COLO668 (cell line): ENCODE results near the gene DCBLD1.

ENCODE experiments used
- DNase-seq: peaks from one replicate; lab custom pipeline; 2025; ENCODE audit not compliant: unreplicated experiment; lab: John Stamatoyannopoulos, UW

The DCBLD1 gene

GRCh38 chr6:117469791-117470190 is 12.7 kb upstream of the DCBLD1 start:
- no peak for DNase-seq

DNA sequence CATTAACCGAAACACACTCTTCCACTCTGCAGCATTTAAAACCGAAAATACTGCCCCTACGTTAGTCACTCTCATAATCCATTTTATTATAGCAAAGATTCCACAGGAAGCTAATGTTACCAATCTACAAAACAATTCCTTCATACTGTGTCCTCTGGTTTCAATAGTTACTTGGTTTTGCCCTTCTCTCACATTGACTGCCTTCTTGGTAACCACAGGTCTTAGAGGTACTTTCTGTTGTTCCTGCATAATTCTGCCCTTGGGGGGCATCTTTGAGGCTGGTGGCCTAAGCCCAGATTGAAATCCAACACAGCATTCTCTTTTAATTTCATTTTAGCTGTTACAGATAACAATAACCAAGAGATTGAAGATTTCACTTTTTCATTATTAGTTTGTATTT is 9.8 kb upstream of the DCBLD1 start:
- DNase-seq, result no peak

GRCh38 chr6:117473401-117473800 is 9.1 kb upstream of the DCBLD1 start:
- DNase-seq, result no peak

DNA sequence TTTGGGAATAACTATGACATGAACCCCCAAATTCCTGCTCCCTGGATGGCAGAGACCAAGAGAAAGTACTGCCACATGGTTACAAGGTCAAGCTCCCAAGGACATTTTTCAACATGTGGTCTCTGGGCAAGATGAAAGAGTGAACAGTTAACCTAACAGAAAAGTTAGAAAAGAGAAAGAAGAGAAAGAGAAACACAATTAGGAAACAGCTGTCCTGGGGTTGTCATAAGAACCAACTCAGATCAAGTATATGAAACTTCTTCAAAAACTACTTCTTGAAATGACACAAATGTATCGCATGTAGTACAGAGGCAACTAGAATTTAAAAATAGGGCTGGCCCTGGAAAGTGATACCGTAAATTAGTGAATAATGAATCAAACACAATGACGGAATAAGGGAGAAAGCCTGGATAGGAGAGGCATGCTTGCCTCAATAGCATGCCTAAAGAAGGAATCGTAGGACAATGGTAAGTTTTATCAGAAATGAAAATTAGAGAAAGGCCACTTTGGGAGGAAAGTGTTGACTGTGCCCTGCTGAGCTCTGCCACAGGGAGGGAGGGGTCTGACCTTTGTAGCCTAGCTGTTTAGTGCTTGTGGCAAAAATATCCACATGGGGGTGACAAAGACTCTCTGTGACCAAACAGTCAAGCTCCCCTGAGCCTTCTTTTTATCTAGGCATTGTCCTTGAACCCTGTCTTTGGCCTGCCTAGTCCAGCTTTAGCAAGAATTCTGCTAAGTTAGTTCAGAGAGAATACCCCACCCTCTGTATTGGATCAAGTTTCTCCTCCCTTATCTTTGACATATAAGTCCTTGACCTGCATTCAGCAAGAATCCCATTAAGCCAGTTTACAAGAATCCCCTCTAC is 4.3 kb upstream of the DCBLD1 start:
- no peak for DNase-seq

DNA sequence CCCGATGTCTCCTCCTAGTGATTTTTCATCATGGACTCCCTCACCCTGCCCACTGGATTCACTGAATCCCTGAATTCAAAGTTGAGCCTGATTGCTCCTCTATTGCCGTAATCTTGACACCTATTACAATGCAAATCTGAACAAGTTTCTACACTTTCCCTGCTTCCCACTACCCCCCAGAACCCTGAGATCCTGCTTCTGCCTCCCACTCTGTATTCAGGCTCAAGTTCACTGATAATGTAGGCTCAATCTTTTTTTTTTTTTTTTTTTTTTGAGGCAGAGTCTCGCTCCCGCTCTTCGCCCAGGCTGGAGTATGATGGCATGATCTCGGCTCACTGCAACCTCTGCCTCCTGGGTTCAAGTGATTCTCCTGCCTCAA is 3.6 kb upstream of the DCBLD1 start:
- no peak for DNase-seq

DNA sequence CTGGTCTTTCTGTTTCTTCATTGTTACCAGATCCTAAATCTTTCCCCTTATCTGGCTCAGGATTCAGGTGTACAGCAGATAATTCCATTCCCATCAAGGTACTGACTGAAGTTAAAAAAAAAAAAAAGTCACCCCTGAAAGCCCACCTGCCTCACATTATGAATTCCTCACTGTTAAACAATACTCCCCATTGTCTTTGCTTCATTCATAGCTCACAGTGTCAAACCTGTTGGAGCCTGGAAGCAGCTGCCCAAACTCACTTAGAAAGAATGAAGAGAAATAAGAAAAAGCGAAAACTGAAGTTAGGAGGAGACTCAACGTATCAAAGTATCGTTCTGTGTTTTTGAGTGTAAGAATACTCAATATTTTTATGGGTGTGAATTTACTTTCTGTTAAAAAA is 1.8 kb upstream of the DCBLD1 start:
- DNase-seq, result no peak

DNA sequence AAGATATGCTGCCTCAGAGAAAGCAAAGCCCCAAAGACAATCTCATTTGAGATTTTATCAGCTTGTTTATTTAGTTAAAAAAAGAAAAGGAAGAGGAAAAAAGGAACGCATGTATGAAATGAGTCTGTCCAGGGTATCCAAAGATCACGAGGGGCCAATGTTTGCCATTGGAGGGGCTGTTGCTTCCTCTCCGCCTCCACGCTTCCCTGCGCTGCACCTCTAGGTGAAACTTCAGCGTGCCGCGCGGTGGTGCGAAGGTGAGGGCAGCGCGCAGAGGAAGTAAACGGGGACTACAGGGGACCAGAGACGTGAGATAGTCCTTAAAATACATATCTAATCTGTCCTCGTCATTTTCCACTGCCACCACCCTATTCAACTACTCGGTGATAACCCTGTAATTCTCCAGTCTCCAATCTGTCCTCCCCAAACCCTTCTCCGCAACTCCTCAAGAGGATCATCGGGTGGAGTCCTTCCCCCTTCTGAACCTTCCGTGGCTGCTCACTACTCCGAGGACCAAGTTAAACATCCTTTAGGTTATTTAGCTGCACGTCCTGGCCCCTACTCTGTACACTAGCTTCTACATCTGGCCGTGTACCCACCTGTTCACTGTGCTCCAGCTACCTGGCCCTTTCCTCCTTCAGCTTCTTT is 1.1 kb upstream of the DCBLD1 start:
- no peak for DNase-seq

DNA sequence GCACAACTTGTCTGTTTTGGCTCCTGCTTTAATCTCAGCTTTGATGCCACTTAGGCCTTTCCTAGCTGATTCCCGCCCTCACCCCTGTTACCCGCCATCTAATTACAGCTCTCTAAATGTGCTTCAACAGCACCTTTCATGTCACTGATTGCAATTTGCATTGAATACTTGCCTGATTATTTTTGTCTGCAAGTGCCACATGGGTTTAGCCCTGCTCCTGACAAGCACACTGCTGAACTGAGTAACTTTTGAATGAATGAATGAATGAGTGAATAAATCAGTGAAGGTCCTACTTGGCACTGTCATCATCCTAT is 591 bp upstream of the DCBLD1 start:
- DNase-seq, result no peak

DNA sequence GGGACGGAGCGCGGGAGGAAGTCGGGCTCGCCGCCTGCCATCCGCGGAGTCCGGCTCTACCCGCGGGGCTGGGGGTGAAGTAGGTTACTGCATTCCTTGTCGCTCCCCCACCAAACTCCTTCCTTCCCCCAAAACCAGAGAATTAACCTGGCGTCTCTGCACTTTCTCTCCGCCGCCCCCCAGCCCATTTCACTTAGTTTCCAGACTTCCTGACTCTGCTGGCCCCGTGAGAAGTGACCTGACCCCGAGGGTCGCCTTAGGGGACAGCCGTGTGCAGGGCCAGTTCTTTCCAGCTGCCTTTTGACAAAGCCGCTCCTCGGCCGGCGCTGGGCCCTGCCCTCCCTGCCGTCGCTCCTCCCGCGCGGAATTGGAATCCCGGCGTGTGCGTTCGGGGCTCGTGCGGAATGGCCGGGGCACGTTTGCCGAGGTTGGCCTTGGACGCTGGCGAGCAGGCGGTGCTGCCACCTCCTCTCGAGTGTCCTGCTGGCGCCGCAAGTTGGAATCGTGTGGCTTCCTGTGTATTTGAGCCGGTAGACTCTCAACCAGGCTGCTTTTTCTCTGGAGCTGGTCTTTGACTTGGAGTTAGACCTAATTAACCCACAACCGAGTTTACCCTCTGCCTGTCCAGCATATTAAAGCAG is 650 bp downstream of the DCBLD1 start:
- DNase-seq, result peak; percentile 64

GRCh38 chr6:117483645-117484016 is 1.2 kb downstream of the DCBLD1 start:
- peak; percentile 9 for DNase-seq

DNA sequence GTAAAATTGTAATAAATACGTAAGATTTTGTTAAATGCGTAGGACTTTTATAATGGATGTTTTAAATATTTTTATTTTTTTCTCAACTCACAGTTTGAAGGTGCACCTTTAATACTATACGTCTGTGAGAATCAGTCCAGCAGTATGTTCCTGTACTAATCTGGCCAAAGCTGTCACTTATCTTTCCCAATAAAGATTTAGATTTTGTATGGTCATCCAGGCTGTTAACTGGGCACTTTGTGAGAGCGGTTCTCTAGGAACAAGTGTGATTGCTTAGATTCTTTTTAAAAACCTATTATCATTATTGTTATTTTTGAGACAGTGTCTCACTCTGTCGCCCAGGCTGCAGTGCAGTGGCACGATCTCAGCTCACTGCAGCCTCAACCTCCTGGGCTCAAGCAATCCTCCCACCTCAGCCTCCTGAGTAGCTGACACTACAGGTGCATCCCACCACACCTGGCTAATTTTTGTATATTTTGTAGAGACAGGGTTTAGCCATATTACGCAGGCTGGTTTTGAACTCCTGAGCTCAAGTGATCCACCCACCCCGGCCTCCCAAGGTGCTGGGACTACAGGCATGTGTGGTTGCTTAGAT is 1.7 kb downstream of the DCBLD1 start:
- DNase-seq, result no peak

DNA sequence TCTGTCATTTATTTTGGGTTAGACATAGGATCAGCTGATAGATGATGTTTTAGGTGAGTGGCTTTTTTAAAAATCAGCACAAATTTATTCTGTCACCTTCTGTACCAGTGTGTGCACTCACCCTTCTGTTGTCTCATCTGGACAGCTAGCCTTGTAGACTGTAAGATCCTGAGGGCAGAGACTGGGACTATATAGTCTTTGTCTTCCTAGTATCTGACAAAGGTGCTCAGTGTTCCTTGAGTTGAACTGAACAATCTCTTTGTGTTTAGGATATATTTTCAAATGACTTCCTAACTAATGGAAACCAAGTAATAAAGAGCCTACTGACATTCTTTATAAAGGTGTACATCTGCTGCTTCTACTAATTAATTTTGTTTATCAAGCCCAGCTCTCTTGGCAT is 3.0 kb downstream of the DCBLD1 start:
- no peak for DNase-seq

- no peak for DNase-seq
These were observed 5.3 kb downstream of the DCBLD1 start for GRCh38 chr6:117487821-117488220.

DNA sequence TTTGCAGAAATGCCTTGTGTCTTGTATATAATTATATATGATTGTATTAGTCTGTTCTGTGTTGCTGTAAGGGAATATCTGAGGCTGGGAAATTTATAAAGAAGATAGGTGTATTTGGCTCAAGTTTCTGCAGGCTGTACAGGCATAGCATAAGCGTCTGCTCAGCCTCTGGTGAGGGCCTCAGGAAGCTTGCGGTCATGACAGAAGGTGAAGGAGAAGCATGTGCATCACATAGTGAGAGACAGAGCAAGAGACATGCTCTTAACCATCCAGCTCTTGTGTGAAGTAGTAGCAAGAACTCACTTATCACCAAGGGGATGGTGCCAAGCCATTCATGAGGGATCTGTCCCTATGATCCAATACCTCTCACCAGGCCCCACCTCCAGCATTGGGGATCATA is 6.5 kb downstream of the DCBLD1 start:
- DNase-seq, result no peak

DNA sequence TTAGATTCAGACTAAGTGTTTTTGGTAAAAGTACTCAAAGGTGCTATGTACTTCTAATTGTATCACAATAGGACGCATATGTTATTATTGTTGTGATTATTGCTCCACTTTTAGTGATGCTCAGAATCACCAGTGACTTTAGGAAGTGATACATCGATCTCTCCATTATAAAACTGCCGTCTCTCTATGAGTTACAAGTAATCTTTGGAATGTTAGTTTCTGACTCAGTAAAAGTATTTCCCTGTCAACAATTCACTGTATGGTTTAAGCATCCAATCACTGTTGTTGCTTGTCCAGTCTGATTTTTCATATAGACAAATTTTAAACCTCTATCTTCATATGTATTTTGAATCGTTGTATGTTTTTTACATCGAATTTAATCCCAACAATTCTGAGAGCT is 9.4 kb downstream of the DCBLD1 start:
- no peak for DNase-seq

DNA sequence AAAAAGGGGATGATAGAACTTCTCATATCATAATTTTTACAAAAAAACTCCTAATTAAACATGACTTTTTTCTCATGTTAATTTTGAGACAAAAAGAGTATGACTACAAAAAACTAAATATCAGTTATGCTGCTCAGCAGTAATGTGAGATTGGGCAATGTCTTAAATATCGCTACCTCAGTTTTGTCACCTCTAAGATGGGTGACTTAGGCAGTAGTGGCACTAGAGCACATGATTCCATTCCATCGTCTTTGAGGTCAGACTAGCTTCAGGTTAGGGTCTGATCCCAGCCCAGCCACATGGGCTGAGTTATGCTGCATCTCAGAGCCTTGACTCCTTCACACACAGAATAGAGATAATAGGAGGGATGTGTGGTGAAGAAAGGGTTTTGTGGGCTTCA is 11.0 kb downstream of the DCBLD1 start:
- no peak for DNase-seq

GRCh38 chr6:117494283-117494682 is 11.8 kb downstream of the DCBLD1 start:
- DNase-seq, result no peak

GRCh38 chr6:117494694-117495318 is 12.3 kb downstream of the DCBLD1 start:
- no peak for DNase-seq

DNA sequence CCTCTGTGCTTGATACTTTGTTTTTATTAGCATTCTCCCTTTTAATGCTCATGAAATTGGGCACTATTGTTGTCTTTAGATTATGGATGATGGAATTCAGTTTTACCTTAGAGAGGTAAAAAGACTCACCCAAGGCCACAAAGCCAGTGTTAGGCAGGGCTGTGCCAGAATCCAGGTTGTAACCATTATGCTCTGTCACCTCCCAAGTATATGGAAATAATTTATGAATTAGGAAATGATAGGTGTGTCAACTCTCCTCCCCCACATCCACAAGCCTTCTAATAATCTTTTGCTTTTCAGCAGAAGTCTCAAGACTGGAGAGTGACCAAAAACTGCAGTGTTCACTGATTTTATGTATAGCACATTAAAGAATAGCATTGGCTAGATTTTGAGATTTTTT is 13.0 kb downstream of the DCBLD1 start:
- no peak for DNase-seq

- no peak for DNase-seq
These were observed 13.4 kb downstream of the DCBLD1 start for GRCh38 chr6:117495869-117496268.

DNA sequence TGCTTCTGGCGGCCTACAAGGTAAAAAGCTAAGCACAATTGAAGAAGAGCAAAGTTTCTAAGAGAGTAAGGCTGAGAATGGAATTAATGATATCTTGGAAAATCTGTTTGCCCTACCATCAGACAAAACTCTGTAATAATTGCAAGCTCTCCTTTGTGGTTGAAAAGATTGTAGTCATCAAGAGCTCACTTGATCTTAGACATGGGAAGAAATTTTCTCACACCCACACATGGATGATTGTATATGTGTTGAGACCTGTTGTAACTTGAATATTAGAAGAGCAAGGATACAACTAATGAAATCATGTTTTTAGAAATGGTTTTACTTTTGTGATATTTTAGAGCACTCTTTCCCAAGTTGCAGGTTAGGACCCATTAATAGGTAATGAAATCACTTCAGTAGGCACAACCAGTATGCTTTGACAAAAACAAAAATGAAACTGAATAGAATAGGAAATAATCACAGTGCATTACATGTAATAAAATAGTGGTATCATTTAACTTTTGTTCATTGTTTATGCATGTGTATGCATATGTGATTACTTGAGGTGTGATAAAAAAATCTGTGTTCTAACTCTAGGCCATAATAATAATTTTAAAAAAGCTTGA is 14.0 kb downstream of the DCBLD1 start:
- DNase-seq, result no peak
